ENCODE results near the gene RASGEF1C. TPM values are rescaled to one million over a fixed set of nuclear protein-coding genes. Genes with fewer than 3 reads are reported as not detected.

Gene RASGEF1C
- total and polyA plus RNA-seq, 2 experiments from 2014 or later, result 0.40 to 0.42 TPM

Other genes with a start within 250 kb of the RASGEF1C start
- 65.1 and 97.3 TPM in 2 replicates for gene RNF130, start 137.5 kb downstream of the RASGEF1C start, total RNA-seq (2014; rRNA removed; shearing (Covaris generic))
- gene RNF130, start 137.5 kb downstream of the RASGEF1C start, polyA plus RNA-seq (2016; fragmentation: Nextera tagmentation; extraction: Ambion mirVana), result 55.1 and 60.1 TPM in 2 replicates
- 27.8 and 37.0 TPM in 2 replicates for gene MAPK9, start 82.9 kb upstream of the RASGEF1C start, total RNA-seq (2014; rRNA removed; shearing (Covaris generic))
- gene MAPK9, start 82.9 kb upstream of the RASGEF1C start, polyA plus RNA-seq (2016; fragmentation: Nextera tagmentation; extraction: Ambion mirVana), result 13.6 and 16.8 TPM in 2 replicates
- gene GFPT2, start 144.1 kb upstream of the RASGEF1C start, total RNA-seq (2014; rRNA removed; shearing (Covaris generic)), result 103 and 120 TPM in 2 replicates
- 74.6 and 82.6 TPM in 2 replicates for gene GFPT2, start 144.1 kb upstream of the RASGEF1C start, polyA plus RNA-seq (2016; fragmentation: Nextera tagmentation; extraction: Ambion mirVana)

Data from GM23338 (cell line).